Thymus (tissue), 11 donors: ENCODE data around the gene EMC9. TPM values are rescaled to one million over a fixed set of nuclear protein-coding genes. Genes with fewer than 3 reads are reported as not detected.

Experiments used
- DNase-seq, 9 donors: peaks; one replicate each; pipeline ENCODE4 v3.0.0-alpha.2; 2013; ENCODE audit warnings: low spot score in 9 of 9, low read depth in 6 of 9, missing footprints in 1 of 9
- H3K27ac ChIP-seq, 2 donors: one replicate each; pipeline ENCODE4 v1.5.1; 2013; ENCODE audit warnings: control low read depth in 1 of 2, low read depth in 1 of 2, low read length in 1 of 2, mild to moderate bottlenecking in 1 of 2, moderate library complexity in 1 of 2
- H3K27me3 ChIP-seq, 2 donors: one replicate each; pipeline ENCODE4 v1.5.1; 2013; ENCODE audit warnings: low read length in 1 of 2; ENCODE audit not compliant: control insufficient read depth in 2 of 2, insufficient read depth in 1 of 2
- H3K36me3 ChIP-seq, 2 donors: one replicate each; pipeline ENCODE4 v1.5.1; 2013; ENCODE audit warnings: low read length in 1 of 2, mild to moderate bottlenecking in 1 of 2, moderate library complexity in 1 of 2; ENCODE audit not compliant: control insufficient read depth in 2 of 2, insufficient read depth in 2 of 2
- H3K4me1 ChIP-seq, 2 donors: one replicate each; pipeline ENCODE4 v1.5.1; 2013; ENCODE audit warnings: low read length in 2 of 2; ENCODE audit not compliant: control insufficient read depth in 2 of 2, insufficient read depth in 2 of 2
- H3K4me3 ChIP-seq, 2 donors: one replicate each; pipeline ENCODE4 v1.5.1; 2013; ENCODE audit warnings: low read length in 2 of 2, control low read depth in 1 of 2, mild to moderate bottlenecking in 1 of 2
- H3K9me3 ChIP-seq, 2 donors: one replicate each; pipeline ENCODE4 v1.5.1; 2013; ENCODE audit warnings: low read length in 1 of 2, mild to moderate bottlenecking in 1 of 2; ENCODE audit not compliant: control insufficient read depth in 2 of 2, insufficient read depth in 1 of 2
- WGBS: extraction: QIAGEN DNeasy Blood & Tissue Kit; methylation state at CpG from one replicate; pipeline ENCODE4 v1.1.7; 2013; 5-methylcytosine and 5-hydroxymethylcytosine counted together
- polyA plus RNA-seq: library from polyadenylated mRNA; stranded (reverse); fragments of 200-250 nt; gene quantifications from one replicate; pipeline ENCODE4 v1.2.3, GENCODE V29; 2013
- total RNA-seq: library from RNA; stranded (reverse); fragments of 120-200 nt; gene quantifications from one replicate; pipeline ENCODE4 v1.2.4, GENCODE V29; 2013
- donor health status: healthy.

Gene EMC9
- total and polyA plus RNA-seq, 2 donors = 26.8 to 40.8 TPM

DNA sequence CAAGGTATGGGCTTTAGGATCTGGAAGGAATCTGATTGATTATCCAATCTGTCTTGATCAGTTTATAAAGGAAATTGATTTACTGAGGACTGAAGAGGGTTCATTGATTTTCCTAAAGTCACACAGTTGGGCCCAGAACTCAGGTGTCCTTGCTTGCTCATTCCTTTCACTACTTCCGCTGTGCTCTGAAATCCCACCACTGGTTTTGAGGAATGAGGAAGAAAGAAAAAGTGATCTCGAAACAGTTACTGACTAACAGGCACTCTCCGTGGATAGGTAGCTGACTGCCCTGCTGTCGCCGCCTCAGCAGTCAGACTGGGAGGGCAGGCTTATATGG lies 11.0 kb downstream of the EMC9 start, which contains the start of gene FITM1:
TSS of gene FITM1 (plus strand) at position 280 of the 337 bp plus-strand sequence. CDS start 905 bp downstream, outside the sequence.
- Histone ChIP-seq H3K36me3 (no peaks in the 10 kb centered on the region), H3K4me3 (no peak within 1 kb of the TSS), H3K27ac (peak within 1 kb of the TSS in 1 of 2 donors; percentile 17), H3K4me1 (peaks cover 15 to 29% of the 10 kb centered on the region in 2 donors), H3K9me3 (no peaks in the 10 kb centered on the region), H3K27me3 (no peaks in the 10 kb centered on the region)
- WGBS = 97% methylated on average over 5 of the region's 5 CpGs
- DNase-seq = no peak

DNA sequence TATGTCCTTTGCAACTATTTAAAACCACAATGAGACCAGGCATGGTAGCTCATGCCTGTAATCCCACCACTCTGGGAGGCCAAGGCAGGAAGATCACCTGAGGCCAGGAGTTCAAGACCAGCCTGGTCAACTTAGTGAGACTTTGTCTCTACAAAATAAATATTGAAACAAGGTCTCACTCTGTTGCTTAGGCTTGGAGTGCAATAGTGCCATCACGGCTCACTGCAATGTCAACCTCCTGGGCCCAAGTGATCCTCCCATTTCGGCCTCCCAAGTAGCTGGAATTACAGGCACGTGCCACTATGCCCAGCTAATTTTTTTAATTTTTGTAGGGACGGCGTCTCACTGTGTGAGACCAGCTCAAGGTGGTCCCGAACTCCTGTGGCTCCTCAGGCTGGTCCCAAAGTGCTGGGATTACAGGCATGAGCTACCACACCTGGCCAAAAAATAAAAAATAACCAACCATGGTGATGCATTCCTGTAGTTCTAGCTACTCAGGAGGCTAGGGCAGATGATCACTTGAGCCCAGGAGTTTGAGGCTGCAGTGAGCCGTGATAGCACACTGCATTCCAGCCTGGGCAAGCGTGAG lies 11.9 kb downstream of the EMC9 start:
- H3K4me3 ChIP-seq = no peak overlapping the region
- no peaks in the 10 kb centered on the region for H3K36me3 ChIP-seq
- DNase-seq = no peak
- 97% methylated on average over 8 of the region's 8 CpGs for WGBS
- no peaks in the 10 kb centered on the region for H3K27me3 ChIP-seq
- no peak overlapping the region for H3K27ac ChIP-seq
- peaks cover 14 to 27% of the 10 kb centered on the region in 2 donors for H3K4me1 ChIP-seq
- H3K9me3 ChIP-seq = no peaks in the 10 kb centered on the region

DNA sequence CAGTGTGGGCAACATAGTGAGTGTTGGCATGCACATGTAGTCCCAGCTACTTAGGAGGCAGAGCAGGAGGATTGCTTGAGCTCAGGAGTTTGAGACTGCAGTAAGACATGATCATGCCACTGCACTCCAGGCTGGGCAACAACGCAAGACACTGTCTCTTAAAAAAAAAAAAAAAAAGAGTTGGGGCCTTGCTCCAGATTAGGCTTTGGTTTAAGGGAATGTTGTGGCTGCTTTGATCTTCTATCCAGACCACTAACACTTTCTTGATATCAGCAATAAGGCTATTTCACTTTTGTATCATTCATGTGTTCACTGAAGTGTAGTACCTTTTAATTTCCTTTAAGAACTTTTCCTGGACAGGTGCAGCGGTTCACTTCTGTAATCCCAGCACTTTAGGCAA lies 13.7 kb downstream of the EMC9 start:
- H3K9me3 ChIP-seq = no peaks in the 10 kb centered on the region
- 99% methylated on average over 2 of the region's 2 CpGs for WGBS
- no peak overlapping the region for H3K4me3 ChIP-seq
- H3K27me3 ChIP-seq = no peaks in the 10 kb centered on the region
- no peak overlapping the region for H3K27ac ChIP-seq
- H3K4me1 ChIP-seq = peaks cover 12 to 35% of the 10 kb centered on the region in 2 donors
- peaks cover 16 to 17% of the 10 kb centered on the region in 2 donors for H3K36me3 ChIP-seq
- no peak for DNase-seq

DNA sequence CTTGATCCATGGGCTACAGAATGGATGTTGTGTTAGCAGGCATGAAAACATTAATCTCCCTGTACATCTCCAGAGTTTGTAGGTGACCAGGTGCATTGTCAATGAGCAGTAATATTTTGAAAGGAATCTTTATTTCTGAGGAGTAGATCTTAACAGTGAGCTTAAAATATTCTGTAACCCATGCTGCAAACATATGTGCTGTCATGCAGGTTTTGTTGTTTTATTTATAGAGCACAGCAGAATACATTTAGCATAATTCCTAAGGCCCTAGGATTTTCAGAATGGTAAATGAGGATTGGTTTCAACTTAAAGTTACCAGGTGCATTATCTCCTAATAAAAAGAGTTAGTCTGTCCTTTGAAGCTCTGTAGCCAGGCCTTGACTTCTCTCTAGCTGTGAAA lies 14.5 kb downstream of the EMC9 start:
- H3K4me3 ChIP-seq = no peak overlapping the region
- H3K27me3 ChIP-seq = no peaks in the 10 kb centered on the region
- H3K36me3 ChIP-seq = peaks cover 21% of the 10 kb centered on the region in 2 donors
- peaks cover 6 to 35% of the 10 kb centered on the region in 2 donors for H3K4me1 ChIP-seq
- H3K9me3 ChIP-seq = no peaks in the 10 kb centered on the region
- no peak overlapping the region for H3K27ac ChIP-seq
- DNase-seq = no peak

DNA sequence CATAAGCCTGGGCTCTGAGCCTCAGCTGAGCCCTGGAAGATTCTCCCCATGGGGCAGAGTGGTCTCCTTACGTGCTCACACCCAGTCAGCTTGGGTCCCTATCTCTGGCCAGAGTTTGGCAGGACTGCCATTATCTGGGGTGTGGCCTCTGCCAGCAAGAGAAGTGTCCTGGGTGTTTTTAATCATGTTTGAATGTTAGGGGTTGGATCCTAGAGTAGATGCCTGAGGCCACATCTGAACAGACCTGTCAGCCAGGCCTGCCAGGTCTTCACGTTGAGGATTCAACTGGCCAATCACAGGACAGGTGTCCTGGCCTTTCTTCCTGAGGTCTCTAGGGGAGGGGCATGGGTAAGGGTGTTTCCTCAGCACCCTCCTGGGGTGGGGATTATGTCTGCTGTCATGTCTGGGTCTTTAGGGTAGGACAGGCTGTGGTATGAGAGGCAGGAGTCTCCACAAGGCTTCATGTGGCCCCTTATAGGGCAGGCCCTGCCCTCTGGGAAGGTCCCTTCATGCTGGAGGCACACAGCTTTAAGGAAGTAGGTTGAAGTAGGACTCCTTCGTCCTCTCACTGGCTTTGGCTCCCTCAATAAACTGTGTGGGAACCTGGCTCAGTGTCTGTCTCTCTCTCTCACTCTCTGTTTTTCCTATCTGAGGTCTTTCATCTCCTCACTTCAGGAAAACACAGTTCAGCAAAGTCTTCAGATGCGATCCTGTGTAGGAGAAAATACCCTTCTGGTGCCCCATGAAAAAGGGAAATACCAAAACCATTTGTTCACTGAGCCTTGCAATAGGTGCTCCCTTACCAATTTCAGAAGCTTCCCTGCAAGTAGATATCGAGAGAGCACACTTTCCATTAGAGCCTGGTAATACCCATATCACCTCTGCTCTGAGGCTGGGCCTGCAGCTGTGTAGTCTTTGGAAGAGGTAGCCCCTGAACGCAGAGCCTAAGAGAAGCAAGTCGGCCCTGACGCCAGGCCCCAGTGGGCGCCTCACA lies 17.7 kb downstream of the EMC9 start:
- Histone ChIP-seq H3K36me3 (peaks cover 50% of the 10 kb centered on the region in 2 donors), H3K27ac (peak overlapping the region in 1 of 2 donors; percentile 56)
- no peak for DNase-seq

DNA sequence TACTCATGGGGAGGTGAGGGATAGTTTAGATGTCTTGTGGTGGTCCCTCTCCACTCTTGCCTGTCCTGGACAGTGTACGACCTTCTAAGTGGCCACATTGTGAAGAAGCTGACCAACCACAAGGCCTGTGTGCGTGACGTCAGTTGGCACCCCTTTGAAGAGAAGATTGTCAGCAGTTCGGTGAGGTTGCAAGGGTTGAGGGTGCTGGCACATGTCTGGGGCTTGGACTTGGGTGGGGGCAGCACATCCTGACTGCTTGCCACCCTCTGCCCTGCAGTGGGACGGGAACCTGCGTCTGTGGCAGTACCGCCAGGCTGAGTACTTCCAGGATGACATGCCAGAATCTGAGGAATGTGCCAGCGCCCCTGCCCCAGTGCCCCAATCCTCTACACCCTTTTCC lies 18.5 kb downstream of the EMC9 start:
- no peaks in the 10 kb centered on the region for H3K27me3 ChIP-seq
- H3K4me3 ChIP-seq = no peak overlapping the region
- H3K4me1 ChIP-seq = peaks cover 5 to 31% of the 10 kb centered on the region in 2 donors
- WGBS = 96% methylated on average over 8 of the region's 8 CpGs
- no peak for DNase-seq
- H3K27ac ChIP-seq = peak overlapping the region; percentile 54 to 80
- H3K36me3 ChIP-seq = peaks cover 58 to 59% of the 10 kb centered on the region in 2 donors
- H3K9me3 ChIP-seq = no peaks in the 10 kb centered on the region

More for the DNA sequence above, 17.7 kb downstream of the EMC9 start:
- no peaks in the 10 kb centered on the region for H3K9me3 ChIP-seq
- no peak overlapping the region for H3K4me3 ChIP-seq
- WGBS = 95% methylated on average over 9 of the region's 9 CpGs
- H3K4me1 ChIP-seq = peaks cover 5 to 31% of the 10 kb centered on the region in 2 donors
- no peaks in the 10 kb centered on the region for H3K27me3 ChIP-seq

DNA sequence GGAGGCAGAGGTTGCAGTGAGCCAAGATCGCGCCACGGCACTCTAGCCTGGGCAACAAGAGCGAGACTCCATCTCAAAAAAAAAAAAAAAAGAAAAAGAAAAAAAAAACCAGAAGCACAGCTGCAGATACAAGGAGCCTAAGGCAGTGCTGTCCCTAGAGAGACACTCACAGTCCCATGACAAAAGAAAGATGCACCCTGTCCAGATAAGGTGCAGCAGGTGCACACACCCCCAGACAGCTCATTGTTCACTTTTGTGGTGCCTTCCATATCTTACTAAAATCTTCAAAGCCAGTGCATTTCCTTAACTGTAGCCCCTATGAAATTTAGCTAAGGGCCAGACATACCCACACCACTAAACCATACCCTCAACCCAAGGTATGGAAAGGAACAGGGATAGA lies 19.0 kb downstream of the EMC9 start:
- H3K27me3 ChIP-seq = no peaks in the 10 kb centered on the region
- DNase-seq = peak in 1 of 9 donors; percentile 63
- WGBS = 67% methylated on average over 4 of the region's 4 CpGs
- H3K36me3 ChIP-seq = peaks cover 61 to 63% of the 10 kb centered on the region in 2 donors
- H3K4me1 ChIP-seq = peaks cover 6 to 31% of the 10 kb centered on the region in 2 donors
- peak overlapping the region in 1 of 2 donors; percentile 80 for H3K27ac ChIP-seq
- no peaks in the 10 kb centered on the region for H3K9me3 ChIP-seq
- no peak overlapping the region for H3K4me3 ChIP-seq

DNA sequence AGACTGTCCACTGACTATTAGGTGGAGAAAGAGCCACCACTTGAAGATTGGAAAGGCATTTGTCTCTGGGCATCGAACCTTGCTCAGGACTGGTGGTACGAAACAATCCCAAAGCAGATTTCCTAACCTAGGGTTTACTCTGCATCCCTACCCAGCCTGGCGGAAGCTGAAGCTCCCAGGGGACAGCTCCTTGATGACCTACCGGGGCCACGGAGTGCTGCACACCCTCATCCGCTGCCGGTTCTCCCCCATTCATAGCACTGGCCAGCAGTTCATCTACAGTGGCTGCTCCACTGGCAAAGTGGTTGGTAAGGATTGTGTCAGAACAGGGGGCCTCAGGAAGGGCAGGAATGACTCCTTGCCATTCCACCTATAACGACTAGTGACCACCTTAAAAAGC lies 20.2 kb downstream of the EMC9 start:
- no peak overlapping the region for H3K4me3 ChIP-seq
- no peaks in the 10 kb centered on the region for H3K9me3 ChIP-seq
- H3K36me3 ChIP-seq = peaks cover 65 to 71% of the 10 kb centered on the region in 2 donors
- peaks cover 16 to 38% of the 10 kb centered on the region in 2 donors for H3K4me1 ChIP-seq
- no peak for DNase-seq
- 97% methylated on average over 8 of the region's 8 CpGs for WGBS
- H3K27ac ChIP-seq = no peak overlapping the region
- no peaks in the 10 kb centered on the region for H3K27me3 ChIP-seq

DNA sequence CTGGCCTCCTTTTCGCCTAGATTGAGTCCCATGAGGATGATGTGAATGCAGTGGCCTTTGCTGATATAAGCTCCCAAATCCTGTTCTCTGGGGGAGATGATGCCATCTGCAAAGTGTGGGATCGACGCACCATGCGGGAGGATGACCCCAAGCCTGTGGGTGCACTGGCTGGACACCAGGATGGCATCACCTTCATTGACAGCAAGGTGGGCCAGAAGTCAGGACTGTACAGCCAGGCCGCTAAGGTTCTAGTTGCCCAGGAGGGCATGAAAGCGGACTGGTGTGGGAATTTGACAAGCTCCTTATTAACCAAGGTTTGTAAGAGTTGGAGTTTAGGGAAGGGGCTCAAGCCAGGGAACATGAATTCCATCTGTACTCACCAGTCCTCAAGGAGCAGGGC lies 21.7 kb downstream of the EMC9 start:
- Histone ChIP-seq H3K4me3 (no peak overlapping the region), H3K9me3 (no peaks in the 10 kb centered on the region), H3K27ac (no peak overlapping the region), H3K36me3 (peaks cover 65 to 71% of the 10 kb centered on the region in 2 donors), H3K27me3 (no peaks in the 10 kb centered on the region), H3K4me1 (peaks cover 24 to 47% of the 10 kb centered on the region in 2 donors)
- WGBS = 97% methylated on average over 6 of the region's 6 CpGs
- DNase-seq = no peak
